Tibial nerve (tissue), 4 donors: ENCODE measurements around the gene ASCC1.

Experiments used
- CTCF ChIP-seq, 5 experiments: fragments of 200-600 bp in 3 of 5; fragments of 450-650 bp in 2 of 5; sonication (generic) in 3 of 5; IDR thresholded peaks; one replicate each; pipeline ENCODE4 v1.5.1; 2016 to 2019; ENCODE audit warnings: antibody characterized with exemption in 5 of 5, mild to moderate bottlenecking in 3 of 5, moderate library complexity in 2 of 5
- EP300 ChIP-seq, 2 donors: sonication (generic); formaldehyde crosslinking; IDR thresholded peaks; one replicate each; pipeline ENCODE4 v1.6.1; 2017; ENCODE audit warnings: antibody characterized with exemption in 2 of 2, mild to moderate bottlenecking in 1 of 2

- TF ChIP-seq CTCF (IDR thresholded peaks at IDR 0.05) (no peak), EP300 (IDR thresholded peaks at IDR 0.05) (no peak)
Measured at GRCh38 chr10:72081210-72081609, 134.9 kb downstream of the ASCC1 start.
